ENCODE measurements around the gene CTPS2. TPM values are rescaled to one million over a fixed set of nuclear protein-coding genes. Genes with fewer than 3 reads are reported as not detected.

The CTPS2 gene
- total RNA-seq, 1 experiment from 2014 or later, result 18.9 TPM

DNA sequence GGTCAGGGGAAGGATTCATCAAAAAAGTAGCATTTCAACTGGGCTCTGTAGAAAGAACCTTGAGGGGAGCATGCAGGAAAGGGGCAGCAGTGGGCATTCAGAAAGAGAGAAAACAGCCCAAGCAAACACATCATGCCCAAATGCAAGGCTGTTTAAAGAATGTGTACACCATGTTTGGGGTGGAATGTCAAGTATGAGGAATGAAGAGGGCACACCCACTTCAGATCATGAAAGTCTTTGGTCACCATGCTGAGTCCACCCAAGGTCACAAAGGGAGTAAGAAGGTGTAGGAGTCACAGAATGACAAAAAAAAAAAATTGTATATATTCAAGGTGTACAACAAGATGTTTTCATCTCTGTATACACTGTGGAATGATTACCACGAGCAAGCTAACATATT lies 53.1 kb downstream of the CTPS2 start:
- Histone ChIP-seq H4K20me1 (ENCODE audit: insufficient read depth, low read depth, low read length) (no peaks in the 10 kb centered on the region), H3K27me3 (ENCODE audit: low read length) (no peaks in the 10 kb centered on the region), H3K4me3 (ENCODE audit: low read length) (no peak overlapping the region), H3K79me2 (ENCODE audit: low read length) (no peaks in the 10 kb centered on the region), H3K36me3 (ENCODE audit: insufficient read depth, low read length) (no peaks in the 10 kb centered on the region), H3K9me3 (ENCODE audit: low read length) (no peaks in the 10 kb centered on the region), H3K4me2 (ENCODE audit: low read depth, low read length, poor library complexity, severe bottlenecking) (no peak overlapping the region), H3K27ac (ENCODE audit: low read length) (no peak overlapping the region), H3K4me1 (ENCODE audit: low read length) (no peaks in the 10 kb centered on the region), H3K9me2 (replicated peaks; ENCODE audit: insufficient read depth, low read length) (no peaks in the 10 kb centered on the region), H3K9ac (ENCODE audit: low read length) (no peak overlapping the region), H2AFZ (ENCODE audit: low read length) (no peak overlapping the region)
- DNase-seq, result no peak

DNA sequence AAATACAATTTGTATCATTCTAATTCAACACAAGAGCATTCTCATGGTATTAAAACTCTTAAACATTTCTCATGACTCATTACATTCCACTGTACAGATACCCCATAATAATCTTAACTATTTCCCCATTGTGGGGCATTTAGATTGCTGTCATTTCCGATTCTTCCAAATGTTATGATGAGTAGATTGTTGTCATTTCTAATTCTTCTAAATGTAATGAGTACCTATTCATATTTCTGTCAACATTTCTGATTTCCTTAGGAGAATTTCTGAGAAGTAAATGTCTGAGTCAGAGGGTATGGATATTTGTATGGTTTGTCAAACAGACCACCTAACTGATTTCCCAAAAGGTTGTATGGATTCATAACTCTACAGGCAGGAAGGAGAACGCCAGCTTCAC lies 54.2 kb downstream of the CTPS2 start:
- Histone ChIP-seq H3K9me2 (replicated peaks; ENCODE audit: insufficient read depth, low read length) (no peaks in the 10 kb centered on the region), H4K20me1 (ENCODE audit: insufficient read depth, low read depth, low read length) (no peaks in the 10 kb centered on the region), H3K27me3 (ENCODE audit: low read length) (no peaks in the 10 kb centered on the region), H3K4me3 (ENCODE audit: low read length) (no peak overlapping the region), H2AFZ (ENCODE audit: low read length) (no peak overlapping the region), H3K36me3 (ENCODE audit: insufficient read depth, low read length) (no peaks in the 10 kb centered on the region), H3K9me3 (ENCODE audit: low read length) (no peaks in the 10 kb centered on the region), H3K4me1 (ENCODE audit: low read length) (no peaks in the 10 kb centered on the region), H3K27ac (ENCODE audit: low read length) (no peak overlapping the region), H3K9ac (ENCODE audit: low read length) (no peak overlapping the region), H3K79me2 (ENCODE audit: low read length) (no peaks in the 10 kb centered on the region), H3K4me2 (ENCODE audit: low read depth, low read length, poor library complexity, severe bottlenecking) (no peak overlapping the region)
- no peak for DNase-seq

DNA sequence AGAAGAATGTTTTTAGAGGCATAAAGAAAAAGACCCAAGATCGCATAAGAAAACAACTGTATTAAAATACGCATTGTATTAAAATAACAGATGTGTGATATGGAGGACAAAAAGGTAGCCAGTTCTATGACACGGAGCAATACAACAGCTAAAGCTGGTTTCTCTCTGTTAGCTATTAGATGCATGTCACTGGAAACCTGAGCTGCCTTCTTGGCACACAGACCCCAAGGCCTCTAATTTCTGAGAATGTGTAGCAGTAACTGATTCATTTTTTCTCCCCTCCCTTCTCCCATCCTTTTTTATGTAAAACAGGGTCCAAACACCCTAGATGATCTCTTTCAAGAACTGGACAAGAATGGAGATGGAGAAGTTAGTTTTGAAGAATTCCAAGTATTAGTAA lies 58.4 kb downstream of the CTPS2 start:
- Histone ChIP-seq H3K9me2 (replicated peaks; ENCODE audit: insufficient read depth, low read length) (no peaks in the 10 kb centered on the region), H3K4me2 (ENCODE audit: low read depth, low read length, poor library complexity, severe bottlenecking) (no peak overlapping the region), H3K4me3 (ENCODE audit: low read length) (no peak overlapping the region), H2AFZ (ENCODE audit: low read length) (no peak overlapping the region), H3K79me2 (ENCODE audit: low read length) (no peaks in the 10 kb centered on the region), H4K20me1 (ENCODE audit: insufficient read depth, low read depth, low read length) (no peaks in the 10 kb centered on the region), H3K27ac (ENCODE audit: low read length) (no peak overlapping the region), H3K9ac (ENCODE audit: low read length) (no peak overlapping the region), H3K27me3 (ENCODE audit: low read length) (no peaks in the 10 kb centered on the region), H3K36me3 (ENCODE audit: insufficient read depth, low read length) (no peaks in the 10 kb centered on the region), H3K4me1 (ENCODE audit: low read length) (no peaks in the 10 kb centered on the region), H3K9me3 (ENCODE audit: low read length) (no peaks in the 10 kb centered on the region)
- DNase-seq, result no peak

- H3K36me3 ChIP-seq (ENCODE audit: insufficient read depth, low read length), result no peaks in the 10 kb centered on the region
- no peaks in the 10 kb centered on the region for H3K9me2 ChIP-seq (replicated peaks; ENCODE audit: insufficient read depth, low read length)
- H3K4me2 ChIP-seq (ENCODE audit: low read depth, low read length, poor library complexity, severe bottlenecking), result no peak overlapping the region
- H3K27ac ChIP-seq (ENCODE audit: low read length), result no peak overlapping the region
- H3K27me3 ChIP-seq (ENCODE audit: low read length), result no peaks in the 10 kb centered on the region
- no peak for DNase-seq
- no peaks in the 10 kb centered on the region for H3K9me3 ChIP-seq (ENCODE audit: low read length)
- H3K4me1 ChIP-seq (ENCODE audit: low read length), result no peaks in the 10 kb centered on the region
- no peaks in the 10 kb centered on the region for H3K79me2 ChIP-seq (ENCODE audit: low read length)
- no peak overlapping the region for H3K4me3 ChIP-seq (ENCODE audit: low read length)
- no peak overlapping the region for H2AFZ ChIP-seq (ENCODE audit: low read length)
- no peaks in the 10 kb centered on the region for H4K20me1 ChIP-seq (ENCODE audit: insufficient read depth, low read depth, low read length)
- H3K9ac ChIP-seq (ENCODE audit: low read length), result no peak overlapping the region
These were observed 59.0 kb downstream of the CTPS2 start for GRCh38 chrX:16653424-16653823.

DNA sequence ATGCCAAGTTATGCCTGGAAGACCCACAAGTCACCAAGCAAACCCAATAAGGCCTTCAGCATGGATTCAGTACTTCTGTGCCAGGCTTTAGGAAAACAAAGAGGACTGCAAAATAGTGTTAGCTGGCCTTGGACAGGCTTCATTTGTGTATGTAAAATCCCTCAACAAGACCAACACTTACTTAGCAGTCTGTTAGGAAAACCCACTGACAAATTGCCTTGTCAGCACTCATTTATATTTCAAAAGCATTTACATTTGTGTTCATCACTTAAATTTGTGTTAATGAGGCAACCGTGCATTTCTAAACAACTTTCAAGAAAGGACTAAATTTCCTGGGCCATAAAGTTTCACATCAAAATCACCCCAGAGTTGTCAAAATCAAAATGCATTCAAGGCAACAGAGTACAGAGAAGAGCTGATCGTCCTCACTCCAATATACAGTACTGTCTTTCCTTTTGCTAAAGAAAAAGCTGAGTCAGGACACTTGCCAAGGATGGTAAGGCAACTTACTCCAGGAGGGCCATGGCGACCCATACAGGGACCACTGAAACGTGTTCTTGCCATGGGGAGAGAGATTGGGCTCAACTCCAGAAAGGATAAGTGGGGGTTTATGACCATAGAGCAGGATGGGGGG lies 61.0 kb downstream of the CTPS2 start:
- Histone ChIP-seq H3K9me2 (replicated peaks; ENCODE audit: insufficient read depth, low read length) (no peaks in the 10 kb centered on the region), H3K4me3 (ENCODE audit: low read length) (no peak overlapping the region), H3K27me3 (ENCODE audit: low read length) (no peaks in the 10 kb centered on the region), H3K79me2 (ENCODE audit: low read length) (no peaks in the 10 kb centered on the region), H4K20me1 (ENCODE audit: insufficient read depth, low read depth, low read length) (no peaks in the 10 kb centered on the region), H3K27ac (ENCODE audit: low read length) (no peak overlapping the region), H3K36me3 (ENCODE audit: insufficient read depth, low read length) (no peaks in the 10 kb centered on the region), H3K4me1 (ENCODE audit: low read length) (no peaks in the 10 kb centered on the region), H3K9me3 (ENCODE audit: low read length) (no peaks in the 10 kb centered on the region), H3K4me2 (ENCODE audit: low read depth, low read length, poor library complexity, severe bottlenecking) (no peak overlapping the region), H2AFZ (ENCODE audit: low read length) (no peak overlapping the region), H3K9ac (ENCODE audit: low read length) (no peak overlapping the region)
- DNase-seq, result no peak

- DNase-seq, result no peak
- Histone ChIP-seq H3K4me1 (ENCODE audit: low read length) (no peaks in the 10 kb centered on the region), H4K20me1 (ENCODE audit: insufficient read depth, low read depth, low read length) (no peaks in the 10 kb centered on the region), H3K27me3 (ENCODE audit: low read length) (no peaks in the 10 kb centered on the region), H3K4me2 (ENCODE audit: low read depth, low read length, poor library complexity, severe bottlenecking) (no peak within 1 kb of the TSS), H3K9me3 (ENCODE audit: low read length) (no peaks in the 10 kb centered on the region), H2AFZ (ENCODE audit: low read length) (no peak within 1 kb of the TSS), H3K27ac (ENCODE audit: low read length) (no peak within 1 kb of the TSS), H3K36me3 (ENCODE audit: insufficient read depth, low read length) (no peaks in the 10 kb centered on the region), H3K79me2 (ENCODE audit: low read length) (no peaks in the 10 kb centered on the region), H3K9me2 (replicated peaks; ENCODE audit: insufficient read depth, low read length) (no peaks in the 10 kb centered on the region), H3K9ac (ENCODE audit: low read length) (no peak within 1 kb of the TSS), H3K4me3 (ENCODE audit: low read length) (no peak within 1 kb of the TSS)
These were observed 62.6 kb downstream of the CTPS2 start, which contains the start of gene S100G for GRCh38 chrX:16649858-16650257. Gene S100G, plus strand, starts transcription at chrX:16650158. Its CDS starts 849 bp downstream, at chrX:16651007.

DNA sequence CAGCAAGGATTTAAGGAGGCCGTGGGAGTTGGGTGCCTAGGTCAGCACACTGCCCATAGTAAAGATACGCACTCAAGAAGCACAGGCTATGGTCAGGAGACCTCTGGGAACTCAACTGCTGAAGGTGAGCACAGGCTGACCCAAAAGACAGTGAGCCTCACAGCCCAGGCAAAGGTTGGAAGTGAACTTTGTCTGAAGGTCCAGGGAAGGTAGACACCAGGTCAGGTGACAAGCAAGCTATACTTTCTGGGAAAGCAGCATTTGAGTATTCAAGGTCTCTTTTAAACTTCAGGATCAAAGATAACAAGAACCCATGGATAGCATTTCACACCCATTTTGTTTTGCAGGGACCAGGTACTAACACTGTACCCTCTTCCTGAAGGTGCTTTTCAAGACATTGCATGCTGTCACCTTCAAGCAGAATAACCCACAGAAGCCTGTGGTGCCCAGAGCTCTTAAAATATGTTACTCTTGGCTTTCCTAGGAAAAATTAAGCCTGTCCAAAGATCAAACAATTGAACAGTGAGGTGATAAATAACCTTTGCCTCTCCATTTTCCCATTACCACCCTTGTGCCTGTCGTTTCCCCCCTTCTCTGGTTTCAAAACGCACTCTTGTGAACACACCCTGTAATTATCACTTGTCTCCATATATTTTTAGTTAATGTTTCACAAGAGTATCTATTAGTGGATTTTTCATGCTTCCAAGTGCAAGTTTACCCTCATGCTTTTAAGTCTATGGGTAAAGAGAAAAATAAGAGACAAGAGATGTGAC lies 65.9 kb downstream of the CTPS2 start:
- Histone ChIP-seq H3K79me2 (ENCODE audit: low read length) (no peaks in the 10 kb centered on the region), H4K20me1 (ENCODE audit: insufficient read depth, low read depth, low read length) (no peaks in the 10 kb centered on the region), H3K9me3 (ENCODE audit: low read length) (no peaks in the 10 kb centered on the region), H3K36me3 (ENCODE audit: insufficient read depth, low read length) (no peaks in the 10 kb centered on the region), H3K9me2 (replicated peaks; ENCODE audit: insufficient read depth, low read length) (no peaks in the 10 kb centered on the region), H3K4me3 (ENCODE audit: low read length) (no peak overlapping the region), H3K27me3 (ENCODE audit: low read length) (no peaks in the 10 kb centered on the region), H3K27ac (ENCODE audit: low read length) (no peak overlapping the region), H3K4me2 (ENCODE audit: low read depth, low read length, poor library complexity, severe bottlenecking) (no peak overlapping the region), H2AFZ (ENCODE audit: low read length) (no peak overlapping the region), H3K9ac (ENCODE audit: low read length) (no peak overlapping the region), H3K4me1 (ENCODE audit: low read length) (no peaks in the 10 kb centered on the region)
- DNase-seq, result no peak

- Histone ChIP-seq H3K27me3 (ENCODE audit: low read length) (no peaks in the 10 kb centered on the region), H3K4me2 (ENCODE audit: low read depth, low read length, poor library complexity, severe bottlenecking) (no peak overlapping the region), H3K9me3 (ENCODE audit: low read length) (no peaks in the 10 kb centered on the region)
These were observed 69.3 kb downstream of the CTPS2 start for GRCh38 chrX:16643176-16643575.

More at GRCh38 chrX:16643176-16643575, 69.3 kb downstream of the CTPS2 start:
- Histone ChIP-seq H3K4me1 (ENCODE audit: low read length) (no peaks in the 10 kb centered on the region), H3K36me3 (ENCODE audit: insufficient read depth, low read length) (no peaks in the 10 kb centered on the region), H3K79me2 (ENCODE audit: low read length) (no peaks in the 10 kb centered on the region), H3K4me3 (ENCODE audit: low read length) (no peak overlapping the region), H3K27ac (ENCODE audit: low read length) (no peak overlapping the region), H3K9me2 (replicated peaks; ENCODE audit: insufficient read depth, low read length) (no peaks in the 10 kb centered on the region), H2AFZ (ENCODE audit: low read length) (no peak overlapping the region), H3K9ac (ENCODE audit: low read length) (no peak overlapping the region), H4K20me1 (ENCODE audit: insufficient read depth, low read depth, low read length) (no peaks in the 10 kb centered on the region)
- DNase-seq, result no peak
